ENCODE results near the gene STAMBP.

GRCh38 chr2:73851274-73851673 lies 22.5 kb downstream of the STAMBP start:
- TF ChIP-seq EZH2 (IDR thresholded peaks at IDR 0.05) (no peak), POLR2AphosphoS5 (IDR thresholded peaks at IDR 0.05; ENCODE audit: borderline replicate concordance, low read depth, low read length) (no peak)
